Tibial nerve (tissue), 4 donors: Measurements from ENCODE around the gene AP2S1.

ENCODE experiments used
- CTCF ChIP-seq, 5 experiments: fragments of 200-600 bp in 3 of 5; fragments of 450-650 bp in 2 of 5; sonication (generic) in 3 of 5; IDR thresholded peaks; one replicate each; pipeline ENCODE4 v1.5.1; 2016 to 2019; ENCODE audit warnings: antibody characterized with exemption in 5 of 5, mild to moderate bottlenecking in 3 of 5, moderate library complexity in 2 of 5
- EP300 ChIP-seq, 2 donors: sonication (generic); formaldehyde crosslinking; IDR thresholded peaks; one replicate each; pipeline ENCODE4 v1.6.1; 2017; ENCODE audit warnings: antibody characterized with exemption in 2 of 2, mild to moderate bottlenecking in 1 of 2
- POLR2A ChIP-seq, 2 donors: fragments of 450-650 bp; IDR thresholded peaks; one replicate each; pipeline ENCODE4 v1.6.1; 2017; ENCODE audit warnings: antibody characterized with exemption in 2 of 2, mild to moderate bottlenecking in 2 of 2, moderate library complexity in 2 of 2

- no peak for TF ChIP-seq CTCF (IDR thresholded peaks at IDR 0.05)
- no peak for TF ChIP-seq POLR2A (IDR thresholded peaks at IDR 0.05)
- TF ChIP-seq EP300 (IDR thresholded peaks at IDR 0.05): no peak
Observed at GRCh38 chr19:46866407-46867136, 15.9 kb upstream of the AP2S1 start.
